HEK293 (cell line): ENCODE measurements around the gene CNOT2.

Source experiments
- CTCF ChIA-PET: fragments of 350-600 bp; formaldehyde crosslinking; extraction: SDS; loops from one replicate; lab custom pipeline; 2021; ENCODE audit warnings: antibody characterized with exemption; lab: Yijun Ruan, JAX
- POLR2A ChIA-PET: fragments of 300-600 bp; formaldehyde crosslinking; extraction: SDS; loops from one replicate; lab custom pipeline; 2020; ENCODE audit warnings: antibody characterized with exemption, inconsistent platforms; lab: Yijun Ruan, JAX
- H3K27ac ChIP-seq: fragments of 200-500 bp; sonication (Bioruptor generic); 2 replicates; pipeline ENCODE4 v1.5.1; 2014; ENCODE audit warnings: low read depth, low read length, control low read depth, inconsistent platforms; ENCODE audit errors: extremely low read depth
- H3K36me3 ChIP-seq, 2 experiments: fragments of 200-500 bp in 1 of 2; sonication (Bioruptor generic) in 1 of 2; 1 replicate in 1 of 2; 2 replicates in 1 of 2; pipeline ENCODE4 v1.5.1; 2014 to 2017; ENCODE audit warnings: inconsistent platforms in 2 of 2, low read length in 2 of 2; ENCODE audit not compliant: control insufficient read depth in 2 of 2, insufficient read depth in 1 of 2
- H3K4me1 ChIP-seq: fragments of 200-500 bp; sonication (Bioruptor generic); 2 replicates; pipeline ENCODE4 v1.5.1; 2014; ENCODE audit warnings: mild to moderate bottlenecking, low read length, inconsistent platforms; ENCODE audit not compliant: control insufficient read depth, insufficient read depth
- H3K4me3 ChIP-seq: 2 replicates; pipeline ENCODE4 v1.5.1; 2011; ENCODE audit warnings: low read depth, mild to moderate bottlenecking, control low read depth, low read length, moderate library complexity
- H3K9me3 ChIP-seq: fragments of 200-500 bp; sonication (Bioruptor generic); 2 replicates; pipeline ENCODE4 v1.5.1; 2014; ENCODE audit warnings: low read depth, low read length, inconsistent platforms; ENCODE audit not compliant: control insufficient read depth, insufficient read depth
- CTCF ChIP-seq: fragments of 450-650 bp; formaldehyde crosslinking; IDR thresholded peaks from 2 replicates; pipeline ENCODE4 v1.5.1; 2016; ENCODE audit warnings: missing biosample characterization, missing genetic modification characterization
- IKZF3 ChIP-seq: fragments of 450-650 bp; IDR thresholded peaks from 2 replicates; pipeline ENCODE4 v1.5.0; 2018; ENCODE audit warnings: missing biosample characterization, mild to moderate bottlenecking, missing genetic modification characterization, moderate library complexity
- OVOL3 ChIP-seq: fragments of 450-650 bp; formaldehyde crosslinking; IDR thresholded peaks from 2 replicates; pipeline ENCODE4 v1.5.1; 2016; ENCODE audit warnings: missing biosample characterization, missing genetic modification characterization
- SP2 ChIP-seq: fragments of 450-650 bp; formaldehyde crosslinking; IDR thresholded peaks from 2 replicates; pipeline ENCODE4 v1.5.1; 2016; ENCODE audit warnings: missing biosample characterization, missing genetic modification characterization
- TCF7L2 ChIP-seq: IDR thresholded peaks from 2 replicates; pipeline ENCODE4 v1.6.1; 2011; ENCODE audit warnings: low read depth, mild to moderate bottlenecking, inconsistent platforms, low read length, moderate library complexity, borderline replicate concordance
- ZBTB49 ChIP-seq: fragments of 450-650 bp; formaldehyde crosslinking; IDR thresholded peaks from 2 replicates; pipeline ENCODE4 v1.5.1; 2016; ENCODE audit warnings: missing biosample characterization, missing genetic modification characterization, low read depth
- ZBTB7A ChIP-seq: fragments of 450-650 bp; formaldehyde crosslinking; IDR thresholded peaks from 2 replicates; pipeline ENCODE4 v1.5.1; 2016; ENCODE audit warnings: low read depth, missing biosample characterization, missing genetic modification characterization
- ZFHX2 ChIP-seq: fragments of 450-650 bp; formaldehyde crosslinking; conservative IDR thresholded peaks from 2 replicates; pipeline ENCODE4 v1.5.1; 2016; ENCODE audit warnings: missing biosample characterization, missing genetic modification characterization
- ZFP3 ChIP-seq: fragments of 450-650 bp; formaldehyde crosslinking; IDR thresholded peaks from 2 replicates; pipeline ENCODE4 v1.5.1; 2016; ENCODE audit warnings: low read depth, missing biosample characterization, missing genetic modification characterization
- ZFP41 ChIP-seq: fragments of 450-650 bp; formaldehyde crosslinking; IDR thresholded peaks from 2 replicates; pipeline ENCODE4 v1.5.1; 2016; ENCODE audit warnings: missing biosample characterization, missing genetic modification characterization, borderline replicate concordance
- ZNF112 ChIP-seq: fragments of 450-650 bp; formaldehyde crosslinking; IDR thresholded peaks from 2 replicates; pipeline ENCODE4 v1.5.0; 2017; ENCODE audit warnings: missing biosample characterization, missing genetic modification characterization
- ZNF146 ChIP-seq: fragments of 450-650 bp; formaldehyde crosslinking; IDR thresholded peaks from 2 replicates; pipeline ENCODE4 v1.5.1; 2016; ENCODE audit warnings: missing biosample characterization, missing genetic modification characterization
- ZNF302 ChIP-seq: fragments of 450-650 bp; formaldehyde crosslinking; IDR thresholded peaks from 2 replicates; pipeline ENCODE4 v1.5.1; 2016; ENCODE audit warnings: missing biosample characterization, missing genetic modification characterization, low read depth
- ZNF335 ChIP-seq: fragments of 450-650 bp; formaldehyde crosslinking; conservative IDR thresholded peaks from 2 replicates; pipeline ENCODE4 v1.5.1; 2016; ENCODE audit warnings: missing biosample characterization, missing genetic modification characterization
- ZNF398 ChIP-seq: fragments of 450-650 bp; formaldehyde crosslinking; IDR thresholded peaks from 2 replicates; pipeline ENCODE4 v1.5.1; 2017; ENCODE audit warnings: missing biosample characterization, missing genetic modification characterization
- ZNF513 ChIP-seq: fragments of 450-650 bp; IDR thresholded peaks from 2 replicates; pipeline ENCODE4 v1.5.1; 2018; ENCODE audit warnings: missing biosample characterization, missing genetic modification characterization
- ZNF529 ChIP-seq: fragments of 450-650 bp; formaldehyde crosslinking; IDR thresholded peaks from 2 replicates; pipeline ENCODE4 v1.5.1; 2017; ENCODE audit warnings: missing genetic modification characterization, missing biosample characterization; ENCODE audit not compliant: insufficient replicate concordance
- ZNF549 ChIP-seq: fragments of 450-650 bp; IDR thresholded peaks from 2 replicates; pipeline ENCODE4 v1.5.1; 2018; ENCODE audit warnings: missing biosample characterization, missing genetic modification characterization, mild to moderate bottlenecking, inconsistent platforms, moderate library complexity
- ZNF558 ChIP-seq: fragments of 450-650 bp; formaldehyde crosslinking; IDR thresholded peaks from 2 replicates; pipeline ENCODE4 v1.5.1; 2016; ENCODE audit warnings: missing biosample characterization, missing genetic modification characterization
- ZNF561 ChIP-seq: fragments of 450-650 bp; IDR thresholded peaks from 2 replicates; pipeline ENCODE4 v1.5.1; 2018; ENCODE audit warnings: missing biosample characterization, missing genetic modification characterization, borderline replicate concordance
- ZNF610 ChIP-seq: fragments of 450-650 bp; formaldehyde crosslinking; IDR thresholded peaks from 2 replicates; pipeline ENCODE4 v1.5.1; 2016; ENCODE audit warnings: missing biosample characterization, missing genetic modification characterization, borderline replicate concordance
- ZNF623 ChIP-seq: fragments of 450-650 bp; formaldehyde crosslinking; IDR thresholded peaks from 2 replicates; pipeline ENCODE4 v1.5.1; 2016; ENCODE audit warnings: missing biosample characterization, missing genetic modification characterization
- ZNF645 ChIP-seq: fragments of 450-650 bp; formaldehyde crosslinking; IDR thresholded peaks from 2 replicates; pipeline ENCODE4; 2016; ENCODE audit warnings: missing biosample characterization, missing genetic modification characterization
- ZNF76 ChIP-seq: fragments of 450-650 bp; formaldehyde crosslinking; IDR thresholded peaks from 2 replicates; pipeline ENCODE4; 2016; ENCODE audit warnings: low read depth, missing biosample characterization, missing genetic modification characterization, borderline replicate concordance

The CNOT2 gene

DNA sequence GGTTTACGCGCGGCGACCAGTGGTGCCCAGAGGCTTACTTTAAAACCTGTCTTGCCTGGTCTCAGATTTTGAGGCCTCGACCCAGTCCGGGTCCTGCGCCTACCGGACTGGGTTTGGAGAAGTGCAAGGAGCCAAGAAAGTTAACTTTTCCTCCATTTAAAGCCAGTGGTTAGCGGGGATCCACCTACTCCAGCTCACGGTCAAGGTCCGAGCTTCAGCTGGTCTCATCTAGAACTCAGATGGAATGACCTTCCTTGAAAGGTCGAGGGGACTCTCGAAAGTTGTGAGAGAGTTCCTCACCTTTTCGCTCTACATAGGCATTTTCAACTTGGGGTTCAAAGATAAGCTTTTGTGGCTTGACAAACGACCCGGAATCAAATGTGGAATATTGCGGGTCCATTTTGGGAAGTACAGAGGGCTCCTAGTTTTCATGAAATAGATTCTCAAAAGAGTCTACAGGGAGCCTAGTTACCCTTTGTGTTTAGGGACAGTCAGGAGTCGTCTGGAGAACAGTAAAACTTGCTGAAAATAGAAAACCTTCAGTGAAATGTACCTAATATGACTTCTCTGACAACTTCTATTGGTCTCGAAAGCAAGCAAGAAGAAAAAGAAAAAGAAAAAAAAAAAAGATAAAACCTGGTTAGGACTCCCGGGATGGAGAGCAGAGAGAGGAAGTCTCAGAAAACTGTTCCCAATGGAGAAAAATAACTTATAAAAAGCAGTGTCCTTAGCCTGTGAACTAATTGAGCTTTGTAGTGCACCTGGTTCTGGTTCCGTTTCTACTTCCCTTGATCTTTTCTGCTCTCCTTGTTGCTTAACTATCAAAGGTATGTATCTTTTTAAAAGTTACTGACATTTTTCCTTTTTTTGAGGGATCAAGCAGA lies 124.3 kb downstream of the CNOT2 start (continued):
- TF ChIP-seq ZFP3 (tag by site-specific recombination) (no peak), ZNF561 (tag by site-specific recombination) (peak; percentile 10; the same call in 1 of the 2 replicates), ZNF335 (tag by site-specific recombination) (peak; percentile 80), ZNF398 (no peak), ZNF76 (0 out of 2 replicates have a peak, but pooled peaks have one; percentile 3), SP2 (tag by site-specific recombination) (no peak), ZNF513 (no peak), ZFP41 (tag by site-specific recombination) (no peak), ZNF146 (tag by site-specific recombination) (no peak), ZFHX2 (no peak), ZNF529 (tag by site-specific recombination) (no peak), TCF7L2 (no peak)

DNA sequence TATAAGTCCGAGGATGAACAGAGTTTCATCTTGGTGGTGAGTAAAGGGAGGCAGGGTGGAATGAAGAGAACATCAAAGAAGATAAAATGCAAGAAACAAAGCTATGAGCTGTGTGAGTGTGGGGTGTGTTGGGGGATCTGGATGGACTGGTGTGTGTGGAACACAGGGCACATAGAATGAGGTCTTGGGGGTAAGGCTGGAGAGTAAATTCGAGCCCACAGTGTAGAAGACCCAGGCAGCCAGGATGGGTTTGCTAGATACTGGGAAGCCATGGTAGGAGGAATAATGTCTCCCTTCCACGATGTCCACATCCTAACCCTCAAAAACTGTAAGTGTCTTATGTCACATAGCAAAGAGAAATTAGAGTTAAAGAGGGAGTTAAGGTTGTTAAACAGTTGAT lies 129.6 kb downstream of the CNOT2 start:
- CTCF ChIA-PET: no interaction called here
- Histone ChIP-seq H3K4me1 (peaks cover 3% of the 10 kb centered on the region; the same call in 1 of the 2 replicates), H3K9me3 (no peaks in the 10 kb centered on the region), H3K4me3 (no peak overlapping the region), H3K36me3 (no peaks in the 10 kb centered on the region; a peak in 1 of 3 replicates), H3K27ac (no peak overlapping the region)
- TF ChIP-seq ZNF623 (tag by site-specific recombination) (no peak), IKZF3 (tag by site-specific recombination) (no peak), ZBTB49 (tag by site-specific recombination) (no peak), ZNF549 (tag by site-specific recombination) (no peak), CTCF (tag by site-specific recombination) (no peak), ZBTB7A (no peak), ZNF610 (no peak), OVOL3 (no peak), ZNF645 (tag by site-specific recombination) (no peak), ZNF112 (tag by site-specific recombination) (no peak), ZNF302 (no peak), ZNF558 (tag by site-specific recombination) (no peak)
- POLR2A ChIA-PET: no interaction called here
